ENCODE results near the gene PRKCA. TPM values are rescaled to one million over a fixed set of nuclear protein-coding genes. Genes with fewer than 3 reads are reported as not detected.

Gene PRKCA
- total and polyA plus RNA-seq, 2 of the 13 experiments (the other 11 are each of a cell fraction or from before 2014, with no cell fraction given) = 18.5 to 21.5 TPM

GRCh38 chr17:66775881-66776400 lies 473.5 kb downstream of the PRKCA start (continued):
- no peak for TF ChIP-seq ZHX1 (CRISPR knock-in tag; IDR thresholded peaks at IDR 0.05; ENCODE audit: low read depth)
- TF ChIP-seq REST (IDR thresholded peaks at IDR 0.05; ENCODE audit: borderline replicate concordance in 1 of 2, low read depth in 1 of 2, low read length in 2 of 2) = no peak
- no peak for TF ChIP-seq ZNF780A (CRISPR knock-in tag; IDR thresholded peaks at IDR 0.05)
- no peak for TF ChIP-seq ZBTB4 (CRISPR knock-in tag; IDR thresholded peaks at IDR 0.05; ENCODE audit: borderline replicate concordance)

Data from HepG2 (cell line).